HepG2 (cell line): Measurements from ENCODE around the gene SAMMSON. TPM values are rescaled to one million over a fixed set of nuclear protein-coding genes. Genes with fewer than 3 reads are reported as not detected.

Experiments
- ATAC-seq: fragments of 200-7000 bp; cut with Tn5 transposase; 3 replicates; pipeline ENCODE4 v1.9.1; 2020; ENCODE audit warnings: mild to moderate bottlenecking, moderate library complexity
- BruUV-seq: library from RNA; stranded (reverse); fragments of 400-500 nt; replicated peaks from 2 replicates; lab custom pipeline; 2021; lab: Mats Ljungman, UMichigan
- CTCF ChIA-PET: fragments of 300-600 bp; formaldehyde crosslinking; extraction: SDS; loops from one replicate; lab custom pipeline; 2021; ENCODE audit warnings: low total read pairs, inconsistent platforms, low intra/inter-chr PET ratio; lab: Yijun Ruan, JAX
- POLR2A ChIA-PET: fragments of 350-600 bp; sonication (Branson Sonifier 250); formaldehyde crosslinking; loops from one replicate; lab custom pipeline; 2020; ENCODE audit warnings: antibody characterized with exemption, inconsistent platforms; lab: Yijun Ruan, JAX
- DNase-seq: peaks from one replicate; pipeline ENCODE4 v3.0.0-alpha.2; 2015; ENCODE audit warnings: low spot score
- FAIRE-seq: peaks from 3 replicates; lab custom pipeline; 2011; peaks lifted over from hg19 to GRCh38; lab: Jason Lieb, UNC
- H2AFZ ChIP-seq: one replicate; pipeline ENCODE4 v1.6.1; 2011; ENCODE audit warnings: low read length, inconsistent platforms
- H3K27ac ChIP-seq: fragments of 300-600 bp; 3 replicates; pipeline ENCODE4 v1.8.0; 2011; ENCODE audit warnings: mixed run types, mild to moderate bottlenecking, mixed read lengths, low read length, inconsistent platforms; ENCODE audit not compliant: insufficient read depth; ENCODE audit errors: extremely low read length
- H3K27me3 ChIP-seq, 2 experiments: fragments of 200-600 bp in 1 of 2; 2 replicates in 1 of 2; 3 replicates in 1 of 2; pipeline versions ENCODE4 v1.6.0 to v1.8.0; 2011; ENCODE audit warnings: low read length in 2 of 2, mild to moderate bottlenecking in 2 of 2, moderate library complexity in 2 of 2, inconsistent platforms in 1 of 2; ENCODE audit not compliant: insufficient read depth in 2 of 2, control insufficient read depth in 1 of 2
- H3K36me3 ChIP-seq, 2 experiments: fragments of 200-600 bp in 1 of 2; replicated peaks in 1 of 2; 2 replicates in 1 of 2; 3 replicates in 1 of 2; pipeline versions ENCODE4 v1.5.1 to v1.8.0; 2011; ENCODE audit warnings: low read length in 2 of 2, inconsistent platforms in 1 of 2; ENCODE audit not compliant: insufficient read depth in 2 of 2, control insufficient read depth in 1 of 2
- H3K4me1 ChIP-seq: 2 replicates; pipeline ENCODE4 v1.5.1; 2012; ENCODE audit warnings: low read length, inconsistent platforms; ENCODE audit not compliant: insufficient read depth
- H3K4me2 ChIP-seq: 2 replicates; pipeline ENCODE4 v1.6.0; 2011; ENCODE audit warnings: low read depth, low read length, inconsistent platforms
- H3K4me3 ChIP-seq, 3 experiments: fragments of 200-600 bp in 1 of 3; sonication (generic), shearing (Covaris generic) in 1 of 3; replicated peaks in 1 of 3; 2 replicates each; pipeline ENCODE4 v1.5.1; 2011 to 2016; ENCODE audit warnings: low read length in 3 of 3, inconsistent platforms in 2 of 3, low read depth in 2 of 3, mild to moderate bottlenecking in 2 of 3, control low read depth in 1 of 3, mixed read lengths in 1 of 3; ENCODE audit not compliant: insufficient read depth in 1 of 3
- H3K79me2 ChIP-seq: one replicate; pipeline ENCODE4 v1.6.1; 2011; ENCODE audit warnings: low read length, inconsistent platforms; ENCODE audit not compliant: insufficient read depth
- H3K9ac ChIP-seq: 2 replicates; pipeline ENCODE4 v1.6.0; 2011; ENCODE audit warnings: mild to moderate bottlenecking, low read depth, low read length, inconsistent platforms; ENCODE audit not compliant: insufficient read depth
- H3K9me3 ChIP-seq: 2 replicates; pipeline ENCODE4 v1.5.1; 2012; ENCODE audit warnings: mild to moderate bottlenecking, low read length
- H4K20me1 ChIP-seq: 2 replicates; pipeline ENCODE4 v1.6.0; 2011; ENCODE audit warnings: inconsistent platforms, mild to moderate bottlenecking, low read length, moderate library complexity; ENCODE audit not compliant: insufficient read depth
- CTCF ChIP-seq: sonication (generic); formaldehyde crosslinking; IDR thresholded peaks from 2 replicates; pipeline ENCODE4 v1.5.0; 2020; ENCODE audit warnings: mild to moderate bottlenecking, missing genetic modification reagents, moderate library complexity
- MED13 ChIP-seq: sonication (generic); formaldehyde crosslinking; IDR thresholded peaks from 2 replicates; pipeline ENCODE4 v1.5.0; 2020; ENCODE audit warnings: missing genetic modification reagents
- TOE1 ChIP-seq: sonication (generic); formaldehyde crosslinking; IDR thresholded peaks from 2 replicates; pipeline ENCODE4 v1.4.0; 2020; ENCODE audit warnings: mild to moderate bottlenecking, missing genetic modification reagents
- ZNF556 ChIP-seq: sonication (generic); formaldehyde crosslinking; IDR thresholded peaks from 2 replicates; pipeline ENCODE4 v1.4.0; 2020; ENCODE audit warnings: mild to moderate bottlenecking, missing genetic modification reagents, borderline replicate concordance
- WGBS: methylation state at CpG from one replicate; pipeline ENCODE4 v1.1.6; 2017; ENCODE audit warnings: low lambda C conversion rate; 5-methylcytosine and 5-hydroxymethylcytosine counted together
- in situ Hi-C: cut with HindIII; loops from 2 replicates; pipeline ENCODE4 v1.10.0; 2017; ENCODE audit warnings: low pct_unique_long_range_greater_than_20kb; ENCODE audit not compliant: extremely low pct_ligation_motif_present
- intact Hi-C: fragments of 100-400 bp; cut with micrococcal nuclease; formaldehyde crosslinking; loops from one replicate; pipeline ENCODE4 v1.10.0; 2022; ENCODE audit not compliant: unreplicated experiment
- polyA plus RNA-seq, 8 experiments: library from polyadenylated mRNA; depleted of rRNA in 3 of 8; stranded (reverse) in 7 of 8; unstranded in 1 of 8; fragments of >200 nt; fragmentation: Illumina TruSeq in 4 of 8; extraction: Trizol in 4 of 8; gene quantifications; 2 replicates each; pipeline versions ENCODE4 v1.2.1 to v1.2.3, GENCODE V29; 2011 to 2016; ENCODE audit warnings: low read depth in 4 of 8, missing spikeins in 1 of 8, mixed read lengths in 1 of 8; ENCODE audit not compliant: insufficient read depth in 1 of 8
- total RNA-seq, 5 experiments: library from RNA; depleted of rRNA; stranded (reverse); fragments of >200 nt; fragmentation: Illumina TruSeq; extraction: Trizol; gene quantifications; 2 replicates each; pipeline ENCODE4 v1.2.3, GENCODE V29; 2016; ENCODE audit warnings: low read depth in 1 of 5
- TF ChIP-seq, protein P1 (sequence below): sonication (generic); formaldehyde crosslinking; conservative IDR thresholded peaks from 2 replicates; pipeline ENCODE4 v1.4.0; 2020; ENCODE audit warnings: missing genetic modification reagents
- TF ChIP-seq, protein P2 (sequence below): sonication (generic); formaldehyde crosslinking; IDR thresholded peaks from 2 replicates; pipeline ENCODE4 v1.5.0; 2020; ENCODE audit warnings: mild to moderate bottlenecking, missing genetic modification reagents

SAMMSON gene
- total and polyA plus RNA-seq, 2 of the 13 experiments (the other 11 are each of a cell fraction or from before 2014, with no cell fraction given): not detected

DNA sequence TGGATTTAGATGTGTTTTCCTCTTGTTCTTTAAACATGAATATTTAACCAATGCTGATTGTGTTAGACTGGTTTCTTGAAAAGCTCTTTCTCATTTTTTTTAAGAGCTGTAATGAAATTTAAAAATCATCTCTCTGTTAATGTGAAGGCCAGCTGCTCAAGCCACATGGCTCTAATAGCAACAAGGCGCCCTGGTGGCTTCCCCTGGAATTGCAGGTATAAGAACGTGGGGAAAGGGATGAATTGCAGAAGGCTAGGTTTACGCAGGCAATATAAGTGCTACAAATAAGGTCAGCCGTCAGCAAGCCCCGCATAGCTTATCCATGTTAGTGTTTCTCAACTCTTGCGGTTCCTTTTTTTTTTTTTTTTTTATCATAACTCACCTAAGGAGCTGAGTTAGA is 108.5 kb downstream of the SAMMSON start:
- no peak for FAIRE-seq
- no peaks in the 10 kb centered on the region for H3K79me2 ChIP-seq
- no peak overlapping the region for H2AFZ ChIP-seq
- no peak overlapping the region for H3K27ac ChIP-seq
- BruUV-seq: no TSS peak
- H3K9ac ChIP-seq: no peak overlapping the region
- ChIA-PET POLR2A (no interaction called here), CTCF (no interaction called here)
- TF ChIP-seq CTCF (CRISPR knock-in tag): peak; percentile 41
- TF ChIP-seq, protein P1, sequence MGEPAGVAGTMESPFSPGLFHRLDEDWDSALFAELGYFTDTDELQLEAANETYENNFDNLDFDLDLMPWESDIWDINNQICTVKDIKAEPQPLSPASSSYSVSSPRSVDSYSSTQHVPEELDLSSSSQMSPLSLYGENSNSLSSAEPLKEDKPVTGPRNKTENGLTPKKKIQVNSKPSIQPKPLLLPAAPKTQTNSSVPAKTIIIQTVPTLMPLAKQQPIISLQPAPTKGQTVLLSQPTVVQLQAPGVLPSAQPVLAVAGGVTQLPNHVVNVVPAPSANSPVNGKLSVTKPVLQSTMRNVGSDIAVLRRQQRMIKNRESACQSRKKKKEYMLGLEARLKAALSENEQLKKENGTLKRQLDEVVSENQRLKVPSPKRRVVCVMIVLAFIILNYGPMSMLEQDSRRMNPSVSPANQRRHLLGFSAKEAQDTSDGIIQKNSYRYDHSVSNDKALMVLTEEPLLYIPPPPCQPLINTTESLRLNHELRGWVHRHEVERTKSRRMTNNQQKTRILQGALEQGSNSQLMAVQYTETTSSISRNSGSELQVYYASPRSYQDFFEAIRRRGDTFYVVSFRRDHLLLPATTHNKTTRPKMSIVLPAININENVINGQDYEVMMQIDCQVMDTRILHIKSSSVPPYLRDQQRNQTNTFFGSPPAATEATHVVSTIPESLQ: no peak
- TF ChIP-seq ZNF556 (CRISPR knock-in tag): no peak
- no peak for TF ChIP-seq TOE1 (CRISPR knock-in tag)
- TF ChIP-seq, protein P2, sequence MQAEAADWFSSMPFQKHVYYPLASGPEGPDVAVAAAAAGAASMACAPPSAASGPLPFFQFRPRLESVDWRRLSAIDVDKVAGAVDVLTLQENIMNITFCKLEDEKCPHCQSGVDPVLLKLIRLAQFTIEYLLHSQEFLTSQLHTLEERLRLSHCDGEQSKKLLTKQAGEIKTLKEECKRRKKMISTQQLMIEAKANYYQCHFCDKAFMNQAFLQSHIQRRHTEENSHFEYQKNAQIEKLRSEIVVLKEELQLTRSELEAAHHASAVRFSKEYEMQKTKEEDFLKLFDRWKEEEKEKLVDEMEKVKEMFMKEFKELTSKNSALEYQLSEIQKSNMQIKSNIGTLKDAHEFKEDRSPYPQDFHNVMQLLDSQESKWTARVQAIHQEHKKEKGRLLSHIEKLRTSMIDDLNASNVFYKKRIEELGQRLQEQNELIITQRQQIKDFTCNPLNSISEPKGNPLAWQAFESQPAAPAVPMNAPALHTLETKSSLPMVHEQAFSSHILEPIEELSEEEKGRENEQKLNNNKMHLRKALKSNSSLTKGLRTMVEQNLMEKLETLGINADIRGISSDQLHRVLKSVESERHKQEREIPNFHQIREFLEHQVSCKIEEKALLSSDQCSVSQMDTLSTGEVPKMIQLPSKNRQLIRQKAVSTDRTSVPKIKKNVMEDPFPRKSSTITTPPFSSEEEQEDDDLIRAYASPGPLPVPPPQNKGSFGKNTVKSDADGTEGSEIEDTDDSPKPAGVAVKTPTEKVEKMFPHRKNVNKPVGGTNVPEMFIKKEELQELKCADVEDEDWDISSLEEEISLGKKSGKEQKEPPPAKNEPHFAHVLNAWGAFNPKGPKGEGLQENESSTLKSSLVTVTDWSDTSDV (CRISPR knock-in tag): no peak
- TF ChIP-seq MED13 (CRISPR knock-in tag): no peak
- no peaks in the 10 kb centered on the region for H3K9me3 ChIP-seq
- 14% methylated on average over 6 of the region's 6 CpGs for WGBS
- no peaks in the 10 kb centered on the region for H3K4me1 ChIP-seq
- no peaks in the 10 kb centered on the region for H4K20me1 ChIP-seq
- no peaks in the 10 kb centered on the region for H3K27me3 ChIP-seq
- in situ Hi-C loops: no loop called here
- ATAC-seq: peak; percentile 54
- H3K4me2 ChIP-seq: no peak overlapping the region
- no peaks in the 10 kb centered on the region for H3K36me3 ChIP-seq
- H3K4me3 ChIP-seq: no peak overlapping the region
- intact Hi-C loops: loop anchor here (1.0 kb wide), 1 partner anchor 44 kb away; no protein-coding TSS in a partner anchor
- peak; percentile 18 for DNase-seq
